Testis (tissue), 2 donors: ENCODE data around the gene SEC62.

Experiments
- POLR2A ChIP-seq: fragments of 450-650 bp; IDR thresholded peaks from one replicate; pipeline ENCODE4 v1.6.1; 2017; ENCODE audit warnings: antibody characterized with exemption, mild to moderate bottlenecking, moderate library complexity
- TF ChIP-seq, protein P1 (sequence below), 3 experiments: fragments of 450-650 bp in 2 of 3; fragments of 200-600 bp in 1 of 3; sonication (generic) in 1 of 3; IDR thresholded peaks; one replicate each; pipeline ENCODE4 v1.5.1; 2016 to 2019; ENCODE audit warnings: antibody characterized with exemption in 3 of 3, mild to moderate bottlenecking in 2 of 3, moderate library complexity in 1 of 3

GRCh38 chr3:169968224-169968885 lies 1.7 kb downstream of the SEC62 start:
- TF ChIP-seq, protein P1, sequence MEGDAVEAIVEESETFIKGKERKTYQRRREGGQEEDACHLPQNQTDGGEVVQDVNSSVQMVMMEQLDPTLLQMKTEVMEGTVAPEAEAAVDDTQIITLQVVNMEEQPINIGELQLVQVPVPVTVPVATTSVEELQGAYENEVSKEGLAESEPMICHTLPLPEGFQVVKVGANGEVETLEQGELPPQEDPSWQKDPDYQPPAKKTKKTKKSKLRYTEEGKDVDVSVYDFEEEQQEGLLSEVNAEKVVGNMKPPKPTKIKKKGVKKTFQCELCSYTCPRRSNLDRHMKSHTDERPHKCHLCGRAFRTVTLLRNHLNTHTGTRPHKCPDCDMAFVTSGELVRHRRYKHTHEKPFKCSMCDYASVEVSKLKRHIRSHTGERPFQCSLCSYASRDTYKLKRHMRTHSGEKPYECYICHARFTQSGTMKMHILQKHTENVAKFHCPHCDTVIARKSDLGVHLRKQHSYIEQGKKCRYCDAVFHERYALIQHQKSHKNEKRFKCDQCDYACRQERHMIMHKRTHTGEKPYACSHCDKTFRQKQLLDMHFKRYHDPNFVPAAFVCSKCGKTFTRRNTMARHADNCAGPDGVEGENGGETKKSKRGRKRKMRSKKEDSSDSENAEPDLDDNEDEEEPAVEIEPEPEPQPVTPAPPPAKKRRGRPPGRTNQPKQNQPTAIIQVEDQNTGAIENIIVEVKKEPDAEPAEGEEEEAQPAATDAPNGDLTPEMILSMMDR (IDR thresholded peaks at IDR 0.05) = no peak
- no peak for TF ChIP-seq POLR2A
